ENCODE measurements around the gene SLCO1C1.

DNA sequence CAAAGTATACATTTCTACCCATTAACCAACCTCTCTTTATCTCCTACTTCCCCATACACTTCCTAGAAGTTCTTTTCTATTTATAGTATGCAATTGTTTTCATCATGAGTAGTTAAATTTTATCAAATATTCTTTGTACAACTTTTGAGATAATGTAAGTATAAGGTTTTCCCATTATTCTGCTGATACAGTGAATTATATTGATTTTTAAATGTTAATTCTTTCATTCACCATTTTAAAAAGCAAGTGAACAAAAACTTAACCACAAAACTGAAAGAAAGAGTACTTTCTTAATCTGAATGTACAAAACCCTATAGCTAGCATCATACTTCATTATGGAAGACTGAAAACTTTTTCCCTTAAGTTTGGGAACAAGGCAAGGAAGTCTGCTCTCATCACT lies 105.9 kb downstream of the SLCO1C1 start:
- TF ChIP-seq, protein P1, sequence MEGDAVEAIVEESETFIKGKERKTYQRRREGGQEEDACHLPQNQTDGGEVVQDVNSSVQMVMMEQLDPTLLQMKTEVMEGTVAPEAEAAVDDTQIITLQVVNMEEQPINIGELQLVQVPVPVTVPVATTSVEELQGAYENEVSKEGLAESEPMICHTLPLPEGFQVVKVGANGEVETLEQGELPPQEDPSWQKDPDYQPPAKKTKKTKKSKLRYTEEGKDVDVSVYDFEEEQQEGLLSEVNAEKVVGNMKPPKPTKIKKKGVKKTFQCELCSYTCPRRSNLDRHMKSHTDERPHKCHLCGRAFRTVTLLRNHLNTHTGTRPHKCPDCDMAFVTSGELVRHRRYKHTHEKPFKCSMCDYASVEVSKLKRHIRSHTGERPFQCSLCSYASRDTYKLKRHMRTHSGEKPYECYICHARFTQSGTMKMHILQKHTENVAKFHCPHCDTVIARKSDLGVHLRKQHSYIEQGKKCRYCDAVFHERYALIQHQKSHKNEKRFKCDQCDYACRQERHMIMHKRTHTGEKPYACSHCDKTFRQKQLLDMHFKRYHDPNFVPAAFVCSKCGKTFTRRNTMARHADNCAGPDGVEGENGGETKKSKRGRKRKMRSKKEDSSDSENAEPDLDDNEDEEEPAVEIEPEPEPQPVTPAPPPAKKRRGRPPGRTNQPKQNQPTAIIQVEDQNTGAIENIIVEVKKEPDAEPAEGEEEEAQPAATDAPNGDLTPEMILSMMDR (IDR thresholded peaks at IDR 0.05; ENCODE audit: insufficient read depth, low read length), result no peak
- TF ChIP-seq, protein P2, sequence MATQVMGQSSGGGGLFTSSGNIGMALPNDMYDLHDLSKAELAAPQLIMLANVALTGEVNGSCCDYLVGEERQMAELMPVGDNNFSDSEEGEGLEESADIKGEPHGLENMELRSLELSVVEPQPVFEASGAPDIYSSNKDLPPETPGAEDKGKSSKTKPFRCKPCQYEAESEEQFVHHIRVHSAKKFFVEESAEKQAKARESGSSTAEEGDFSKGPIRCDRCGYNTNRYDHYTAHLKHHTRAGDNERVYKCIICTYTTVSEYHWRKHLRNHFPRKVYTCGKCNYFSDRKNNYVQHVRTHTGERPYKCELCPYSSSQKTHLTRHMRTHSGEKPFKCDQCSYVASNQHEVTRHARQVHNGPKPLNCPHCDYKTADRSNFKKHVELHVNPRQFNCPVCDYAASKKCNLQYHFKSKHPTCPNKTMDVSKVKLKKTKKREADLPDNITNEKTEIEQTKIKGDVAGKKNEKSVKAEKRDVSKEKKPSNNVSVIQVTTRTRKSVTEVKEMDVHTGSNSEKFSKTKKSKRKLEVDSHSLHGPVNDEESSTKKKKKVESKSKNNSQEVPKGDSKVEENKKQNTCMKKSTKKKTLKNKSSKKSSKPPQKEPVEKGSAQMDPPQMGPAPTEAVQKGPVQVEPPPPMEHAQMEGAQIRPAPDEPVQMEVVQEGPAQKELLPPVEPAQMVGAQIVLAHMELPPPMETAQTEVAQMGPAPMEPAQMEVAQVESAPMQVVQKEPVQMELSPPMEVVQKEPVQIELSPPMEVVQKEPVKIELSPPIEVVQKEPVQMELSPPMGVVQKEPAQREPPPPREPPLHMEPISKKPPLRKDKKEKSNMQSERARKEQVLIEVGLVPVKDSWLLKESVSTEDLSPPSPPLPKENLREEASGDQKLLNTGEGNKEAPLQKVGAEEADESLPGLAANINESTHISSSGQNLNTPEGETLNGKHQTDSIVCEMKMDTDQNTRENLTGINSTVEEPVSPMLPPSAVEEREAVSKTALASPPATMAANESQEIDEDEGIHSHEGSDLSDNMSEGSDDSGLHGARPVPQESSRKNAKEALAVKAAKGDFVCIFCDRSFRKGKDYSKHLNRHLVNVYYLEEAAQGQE (IDR thresholded peaks at IDR 0.05; ENCODE audit: insufficient replicate concordance, low read depth), result no peak
- TF ChIP-seq POLR2AphosphoS5 (IDR thresholded peaks at IDR 0.05; ENCODE audit: low read depth) (no peak), GABPA (IDR thresholded peaks at IDR 0.05; ENCODE audit: low read depth) (no peak)
